ENCODE results near the gene MIAT.

- TF ChIP-seq, protein P1, sequence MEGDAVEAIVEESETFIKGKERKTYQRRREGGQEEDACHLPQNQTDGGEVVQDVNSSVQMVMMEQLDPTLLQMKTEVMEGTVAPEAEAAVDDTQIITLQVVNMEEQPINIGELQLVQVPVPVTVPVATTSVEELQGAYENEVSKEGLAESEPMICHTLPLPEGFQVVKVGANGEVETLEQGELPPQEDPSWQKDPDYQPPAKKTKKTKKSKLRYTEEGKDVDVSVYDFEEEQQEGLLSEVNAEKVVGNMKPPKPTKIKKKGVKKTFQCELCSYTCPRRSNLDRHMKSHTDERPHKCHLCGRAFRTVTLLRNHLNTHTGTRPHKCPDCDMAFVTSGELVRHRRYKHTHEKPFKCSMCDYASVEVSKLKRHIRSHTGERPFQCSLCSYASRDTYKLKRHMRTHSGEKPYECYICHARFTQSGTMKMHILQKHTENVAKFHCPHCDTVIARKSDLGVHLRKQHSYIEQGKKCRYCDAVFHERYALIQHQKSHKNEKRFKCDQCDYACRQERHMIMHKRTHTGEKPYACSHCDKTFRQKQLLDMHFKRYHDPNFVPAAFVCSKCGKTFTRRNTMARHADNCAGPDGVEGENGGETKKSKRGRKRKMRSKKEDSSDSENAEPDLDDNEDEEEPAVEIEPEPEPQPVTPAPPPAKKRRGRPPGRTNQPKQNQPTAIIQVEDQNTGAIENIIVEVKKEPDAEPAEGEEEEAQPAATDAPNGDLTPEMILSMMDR (IDR thresholded peaks at IDR 0.05): no peak
- no peak for TF ChIP-seq POLR2A (IDR thresholded peaks at IDR 0.05)
- no peak for TF ChIP-seq EP300 (IDR thresholded peaks at IDR 0.05)
- no peak for TF ChIP-seq POLR2AphosphoS5 (IDR thresholded peaks at IDR 0.05)
Measured at GRCh38 chr22:26687439-26687838, 30.1 kb downstream of the MIAT start.

All from gastroesophageal sphincter (tissue), 3 donors.